SK-N-SH (cell line): Measurements from ENCODE around the gene HOPX. TPM values are rescaled to one million over a fixed set of nuclear protein-coding genes. Genes with fewer than 3 reads are reported as not detected.

Experiments
- CTCF ChIA-PET: fragments of 300-600, 350-600 bp; formaldehyde crosslinking; extraction: SDS; loops from one replicate; lab custom pipeline; 2021; lab: Yijun Ruan, JAX
- POLR2A ChIA-PET: fragments of 350-600 bp; sonication (Branson Sonifier 250); formaldehyde crosslinking; extraction: SDS; loops from one replicate; lab custom pipeline; 2020; ENCODE audit warnings: antibody characterized with exemption, inconsistent platforms; lab: Yijun Ruan, JAX
- DNase-seq: peaks from one replicate; pipeline ENCODE4 v3.0.0; 2012
- H2AFZ ChIP-seq: fragments of 200-600 bp; sonication (generic); 2 replicates; pipeline ENCODE4 v1.8.1; 2016; ENCODE audit warnings: antibody characterized with exemption, mild to moderate bottlenecking, low read depth
- H3F3A ChIP-seq: fragments of 200-600 bp; sonication (generic); replicated peaks from 2 replicates; pipeline ENCODE3; 2016; ENCODE audit warnings: antibody characterized with exemption, mild to moderate bottlenecking; ENCODE audit not compliant: insufficient read depth
- H3K27ac ChIP-seq, 2 experiments: fragments of 200-500 bp in 1 of 2; fragments of 200-600 bp in 1 of 2; sonication (Bioruptor generic) in 1 of 2; sonication (generic), shearing (Covaris generic) in 1 of 2; 2 replicates each; pipeline versions ENCODE4 v1.5.1 to v1.6.1; 2014 to 2016; ENCODE audit warnings: low read depth in 2 of 2, inconsistent platforms in 1 of 2, low read length in 1 of 2, mild to moderate bottlenecking in 1 of 2, mixed read lengths in 1 of 2
- H3K27me3 ChIP-seq: fragments of 200-600 bp; sonication (generic), shearing (Covaris generic); 2 replicates; pipeline ENCODE4 v1.6.1; 2016; ENCODE audit warnings: mixed run types; ENCODE audit not compliant: insufficient read depth
- H3K36me3 ChIP-seq, 2 experiments: fragments of 200-500 bp in 1 of 2; fragments of 200-600 bp in 1 of 2; sonication (Bioruptor generic) in 1 of 2; sonication (generic) in 1 of 2; replicated peaks in 1 of 2; 2 replicates each; pipeline versions ENCODE3 to v1.5.1; 2014 to 2016; ENCODE audit warnings: low read length in 1 of 2, mild to moderate bottlenecking in 1 of 2; ENCODE audit not compliant: insufficient read depth in 2 of 2, control insufficient read depth in 1 of 2
- H3K4me1 ChIP-seq, 2 experiments: fragments of 200-500 bp in 1 of 2; fragments of 200-600 bp in 1 of 2; sonication (Bioruptor generic) in 1 of 2; sonication (generic), shearing (Covaris generic) in 1 of 2; 2 replicates each; pipeline versions ENCODE4 v1.5.1 to v1.6.1; 2014 to 2016; ENCODE audit warnings: low read depth in 1 of 2, low read length in 1 of 2, mixed run types in 1 of 2; ENCODE audit not compliant: insufficient read depth in 2 of 2, control insufficient read depth in 1 of 2
- H3K4me2 ChIP-seq: fragments of 200-600 bp; sonication (generic), shearing (Covaris generic); 2 replicates; pipeline ENCODE4 v1.6.1; 2017; ENCODE audit warnings: mixed run types
- H3K4me3 ChIP-seq, 2 experiments: fragments of 200-500 bp in 1 of 2; fragments of 200-600 bp in 1 of 2; sonication (Bioruptor generic) in 1 of 2; sonication (generic), shearing (Covaris generic) in 1 of 2; 2 replicates each; pipeline versions ENCODE4 v1.5.1 to v1.8.1; 2014 to 2016; ENCODE audit warnings: low read depth in 2 of 2, inconsistent platforms in 1 of 2, low read length in 1 of 2, mild to moderate bottlenecking in 1 of 2, mixed read lengths in 1 of 2, moderate library complexity in 1 of 2
- H3K79me2 ChIP-seq: fragments of 200-600 bp; sonication (generic); 2 replicates; pipeline ENCODE4 v1.8.1; 2017; ENCODE audit warnings: mild to moderate bottlenecking; ENCODE audit not compliant: insufficient read depth
- H3K9ac ChIP-seq: fragments of 200-600 bp; sonication (generic); 2 replicates; pipeline ENCODE4 v1.6.1; 2017; ENCODE audit warnings: mixed run types
- H3K9me2 ChIP-seq: fragments of 200-600 bp; sonication (generic); 2 replicates; pipeline ENCODE4 v1.6.1; 2017; ENCODE audit warnings: mixed run types
- H3K9me3 ChIP-seq: fragments of 200-600 bp; sonication (generic); 2 replicates; pipeline ENCODE4 v1.6.1; 2017; ENCODE audit warnings: mixed run types, mild to moderate bottlenecking, moderate library complexity
- H4K20me1 ChIP-seq: fragments of 200-600 bp; sonication (generic); 2 replicates; pipeline ENCODE4 v1.6.1; 2017; ENCODE audit warnings: mild to moderate bottlenecking, mixed run types; ENCODE audit not compliant: insufficient read depth
- EZH2phosphoT487 ChIP-seq: fragments of 200-600 bp; sonication (generic); IDR thresholded peaks from 2 replicates; pipeline ENCODE4 v1.6.1; 2017; ENCODE audit warnings: low read depth, mixed run types, mild to moderate bottlenecking, antibody characterized with exemption, moderate library complexity, borderline replicate concordance
- FOSL2 ChIP-seq: IDR thresholded peaks from 2 replicates; pipeline ENCODE4 v1.4.0; 2012; ENCODE audit warnings: low read depth, mild to moderate bottlenecking, moderate library complexity, borderline replicate concordance
- FOXJ3 ChIP-seq: sonication (generic); formaldehyde crosslinking; IDR thresholded peaks from 2 replicates; pipeline ENCODE4 v1.5.1; 2020; ENCODE audit warnings: mild to moderate bottlenecking, missing genetic modification reagents
- FOXM1 ChIP-seq: IDR thresholded peaks from 2 replicates; pipeline ENCODE4 v1.4.0; 2012; ENCODE audit warnings: low read depth, mild to moderate bottlenecking
- GABPA ChIP-seq: IDR thresholded peaks from 2 replicates; pipeline ENCODE4 v1.4.0; 2012; ENCODE audit warnings: low read depth, mild to moderate bottlenecking
- GATA2 ChIP-seq: sonication (generic); formaldehyde crosslinking; IDR thresholded peaks from 2 replicates; pipeline ENCODE4 v1.5.0; 2020; ENCODE audit warnings: mild to moderate bottlenecking, missing genetic modification reagents
- IRF3 ChIP-seq: fragments of 150-350 bp; IDR thresholded peaks from 2 replicates; pipeline ENCODE4 v1.6.1; 2016; ENCODE audit warnings: mild to moderate bottlenecking, low read depth, low read length
- JUND ChIP-seq: IDR thresholded peaks from 2 replicates; pipeline ENCODE4 v1.4.0; 2012
- MEF2A ChIP-seq: IDR thresholded peaks from 2 replicates; pipeline ENCODE4 v1.4.0; 2012; ENCODE audit warnings: low read depth, borderline replicate concordance
- MXI1 ChIP-seq: IDR thresholded peaks from 2 replicates; pipeline ENCODE4 v1.6.1; 2012; ENCODE audit warnings: mild to moderate bottlenecking, low read depth, low read length, improper control_type of control experiment
- NFIC ChIP-seq: IDR thresholded peaks from 2 replicates; pipeline ENCODE4 v1.4.0; 2012; ENCODE audit warnings: borderline replicate concordance
- NRF1 ChIP-seq: IDR thresholded peaks from 2 replicates; pipeline ENCODE4 v1.6.1; 2012; ENCODE audit warnings: low read depth, mild to moderate bottlenecking, low read length
- PBX3 ChIP-seq: IDR thresholded peaks from 2 replicates; pipeline ENCODE4; 2012
- POLR2AphosphoS5 ChIP-seq: IDR thresholded peaks from 2 replicates; pipeline ENCODE4 v1.6.1; 2012; ENCODE audit warnings: low read depth, low read length
- RAD21 ChIP-seq: IDR thresholded peaks from 2 replicates; pipeline ENCODE4 v1.6.1; 2012; ENCODE audit warnings: mild to moderate bottlenecking, low read length
- RXRA ChIP-seq: IDR thresholded peaks from 2 replicates; pipeline ENCODE4 v1.4.0; 2012; ENCODE audit warnings: low read depth, mild to moderate bottlenecking, borderline replicate concordance
- SIN3A ChIP-seq: IDR thresholded peaks from 2 replicates; pipeline ENCODE4 v1.6.1; 2012; ENCODE audit warnings: low read depth, mild to moderate bottlenecking, low read length, moderate library complexity, borderline replicate concordance
- SMC3 ChIP-seq: IDR thresholded peaks from 2 replicates; pipeline ENCODE4 v1.6.1; 2012; ENCODE audit warnings: low read depth, low read length, improper control_type of control experiment
- TAF1 ChIP-seq: IDR thresholded peaks from 2 replicates; pipeline ENCODE4 v1.6.1; 2012; ENCODE audit warnings: low read depth, mild to moderate bottlenecking, low read length, moderate library complexity, borderline replicate concordance
- WGBS: methylation state at CpG from one replicate; pipeline ENCODE4 v1.1.6; 2017; ENCODE audit warnings: low lambda C conversion rate; 5-methylcytosine and 5-hydroxymethylcytosine counted together
- polyA plus RNA-seq, 3 experiments: library from polyadenylated mRNA; depleted of rRNA; stranded (reverse); fragments of >200 nt; gene quantifications; 2 replicates each; pipeline ENCODE4 v1.2.3, GENCODE V29; 2012
- TF ChIP-seq, protein P1 (sequence below): fragments of 150-350 bp; IDR thresholded peaks from 2 replicates; pipeline ENCODE4 v1.6.1; 2017; ENCODE audit warnings: antibody characterized with exemption, low read length, low read depth, borderline replicate concordance

HOPX gene
- polyA plus RNA-seq, 1 of the 3 experiments (the other 2 are of a cell fraction): 0.05 TPM

GRCh38 chr4:56626420-56626819 is 54.7 kb downstream of the HOPX start:
- H4K20me1 ChIP-seq: no peaks in the 10 kb centered on the region; the same call in 1 of the 2 replicates
- POLR2A ChIA-PET: no interaction called here
- H3K9ac ChIP-seq: no peak overlapping the region
- TF ChIP-seq GATA2 (CRISPR knock-in tag) (no peak), POLR2AphosphoS5 (no peak), FOSL2 (no peak), SMC3 (no peak), PBX3 (no peak), NFIC (no peak)
- TF ChIP-seq, protein P1, sequence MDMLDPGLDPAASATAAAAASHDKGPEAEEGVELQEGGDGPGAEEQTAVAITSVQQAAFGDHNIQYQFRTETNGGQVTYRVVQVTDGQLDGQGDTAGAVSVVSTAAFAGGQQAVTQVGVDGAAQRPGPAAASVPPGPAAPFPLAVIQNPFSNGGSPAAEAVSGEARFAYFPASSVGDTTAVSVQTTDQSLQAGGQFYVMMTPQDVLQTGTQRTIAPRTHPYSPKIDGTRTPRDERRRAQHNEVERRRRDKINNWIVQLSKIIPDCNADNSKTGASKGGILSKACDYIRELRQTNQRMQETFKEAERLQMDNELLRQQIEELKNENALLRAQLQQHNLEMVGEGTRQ: no peak
- TF ChIP-seq, all 33 proteins: peak for 0
- Histone ChIP-seq H3K79me2 (no peaks in the 10 kb centered on the region), H3K36me3 (no peaks in the 10 kb centered on the region), H3K4me2 (no peak overlapping the region), H3K27me3 (no peaks in the 10 kb centered on the region; the same call in 1 of the 2 replicates), H3K9me2 (no peaks in the 10 kb centered on the region), H3K4me1 (peaks cover 0 to 7% of the 10 kb centered on the region in 2 experiments; a peak in 1 of 4 replicates), H3K27ac (no peak overlapping the region), H2AFZ (no peak overlapping the region), H3F3A (peaks cover 12% of the 10 kb centered on the region), H3K9me3 (no peaks in the 10 kb centered on the region), H3K4me3 (no peak overlapping the region)
- CTCF ChIA-PET: interaction anchor here (1.1 to 1.2 kb wide), 2 partner anchors 82 to 173 kb away, joined by 3 to 5 read pairs; no protein-coding TSS in a partner anchor
- DNase-seq: no peak
- WGBS: 0% methylated on average over 1 of the region's 1 CpG

- ChIA-PET CTCF (no interaction called here), POLR2A (no interaction called here)
- no peak for DNase-seq
- H3K9me3 ChIP-seq: no peaks in the 10 kb centered on the region
- H3K79me2 ChIP-seq: no peaks in the 10 kb centered on the region
- H3K27ac ChIP-seq: no peak overlapping the region
- no peak overlapping the region for H3K4me3 ChIP-seq
- H3K4me2 ChIP-seq: no peak overlapping the region
- H3K9me2 ChIP-seq: no peaks in the 10 kb centered on the region
- H3K4me1 ChIP-seq: no peaks in the 10 kb centered on the region
- no peaks in the 10 kb centered on the region; the same call in 1 of the 2 replicates for H3K27me3 ChIP-seq
- H3K9ac ChIP-seq: no peak overlapping the region
- no peaks in the 10 kb centered on the region for H3K36me3 ChIP-seq
- WGBS: 16% methylated on average over 1 of the region's 1 CpG
- no peaks in the 10 kb centered on the region for H4K20me1 ChIP-seq
- H2AFZ ChIP-seq: no peak overlapping the region
- H3F3A ChIP-seq: no peaks in the 10 kb centered on the region
- no peak for TF ChIP-seq NRF1
- no peak for TF ChIP-seq NFIC
- no peak for TF ChIP-seq FOSL2
- TF ChIP-seq EZH2phosphoT487: no peak
Observed at GRCh38 chr4:56622176-56622575, 58.9 kb downstream of the HOPX start.

- Histone ChIP-seq H3F3A (no peaks in the 10 kb centered on the region), H3K9me2 (no peaks in the 10 kb centered on the region), H3K4me1 (no peaks in the 10 kb centered on the region), H3K4me2 (no peak overlapping the region), H3K27me3 (no peaks in the 10 kb centered on the region; the same call in 1 of the 2 replicates), H2AFZ (no peak overlapping the region), H4K20me1 (no peaks in the 10 kb centered on the region), H3K79me2 (no peaks in the 10 kb centered on the region), H3K9me3 (no peaks in the 10 kb centered on the region), H3K9ac (no peak overlapping the region), H3K4me3 (no peak overlapping the region), H3K36me3 (no peaks in the 10 kb centered on the region), H3K27ac (no peak overlapping the region)
- POLR2A ChIA-PET: no interaction called here
- DNase-seq: no peak
- WGBS: 43% methylated on average over 1 of the region's 1 CpG
- CTCF ChIA-PET: interaction anchor here (1.1 to 1.9 kb wide), 7 partner anchors 8 to 180 kb away, joined by 3 to 6 read pairs (median 5); no protein-coding TSS in a partner anchor
- TF ChIP-seq GABPA (no peak), FOXM1 (no peak), FOSL2 (no peak), MEF2A (no peak), FOXJ3 (CRISPR knock-in tag) (no peak), TAF1 (no peak), RAD21 (no peak), SIN3A (no peak), NRF1 (no peak), MXI1 (no peak), JUND (no peak), IRF3 (no peak), RXRA (no peak), SMC3 (no peak)
Observed at GRCh38 chr4:56619816-56620215, 61.3 kb downstream of the HOPX start.
